ENCODE data around the gene CYP2W1. TPM values are rescaled to one million over a fixed set of nuclear protein-coding genes. Genes with fewer than 3 reads are reported as not detected.

Gene CYP2W1
- total RNA-seq, 1 experiment from 2014 or later: not detected

DNA sequence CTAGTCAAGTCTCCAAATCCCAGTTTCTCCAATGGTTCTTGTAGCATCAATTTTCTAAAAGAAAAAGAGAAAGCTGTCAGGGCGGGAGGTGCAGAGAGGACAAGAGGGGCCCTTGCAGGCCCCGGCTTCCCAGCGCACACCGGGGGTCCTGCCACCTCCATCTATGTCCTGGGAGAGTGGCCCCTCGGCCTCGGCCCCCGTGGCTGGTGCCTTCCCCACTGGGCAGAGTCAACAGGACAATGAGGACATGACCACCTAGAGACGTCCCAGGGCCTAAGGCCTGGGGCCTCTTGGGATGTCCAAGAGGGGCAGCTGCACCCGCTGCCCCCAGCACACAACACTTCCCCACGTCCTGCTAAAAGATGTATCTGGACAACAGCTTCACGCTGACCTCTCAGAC is 13.6 kb upstream of the CYP2W1 start (continued):
- TF ChIP-seq RAD21 (IDR thresholded peaks at IDR 0.05; ENCODE audit: low read depth): no peak
- TF ChIP-seq, protein P1, sequence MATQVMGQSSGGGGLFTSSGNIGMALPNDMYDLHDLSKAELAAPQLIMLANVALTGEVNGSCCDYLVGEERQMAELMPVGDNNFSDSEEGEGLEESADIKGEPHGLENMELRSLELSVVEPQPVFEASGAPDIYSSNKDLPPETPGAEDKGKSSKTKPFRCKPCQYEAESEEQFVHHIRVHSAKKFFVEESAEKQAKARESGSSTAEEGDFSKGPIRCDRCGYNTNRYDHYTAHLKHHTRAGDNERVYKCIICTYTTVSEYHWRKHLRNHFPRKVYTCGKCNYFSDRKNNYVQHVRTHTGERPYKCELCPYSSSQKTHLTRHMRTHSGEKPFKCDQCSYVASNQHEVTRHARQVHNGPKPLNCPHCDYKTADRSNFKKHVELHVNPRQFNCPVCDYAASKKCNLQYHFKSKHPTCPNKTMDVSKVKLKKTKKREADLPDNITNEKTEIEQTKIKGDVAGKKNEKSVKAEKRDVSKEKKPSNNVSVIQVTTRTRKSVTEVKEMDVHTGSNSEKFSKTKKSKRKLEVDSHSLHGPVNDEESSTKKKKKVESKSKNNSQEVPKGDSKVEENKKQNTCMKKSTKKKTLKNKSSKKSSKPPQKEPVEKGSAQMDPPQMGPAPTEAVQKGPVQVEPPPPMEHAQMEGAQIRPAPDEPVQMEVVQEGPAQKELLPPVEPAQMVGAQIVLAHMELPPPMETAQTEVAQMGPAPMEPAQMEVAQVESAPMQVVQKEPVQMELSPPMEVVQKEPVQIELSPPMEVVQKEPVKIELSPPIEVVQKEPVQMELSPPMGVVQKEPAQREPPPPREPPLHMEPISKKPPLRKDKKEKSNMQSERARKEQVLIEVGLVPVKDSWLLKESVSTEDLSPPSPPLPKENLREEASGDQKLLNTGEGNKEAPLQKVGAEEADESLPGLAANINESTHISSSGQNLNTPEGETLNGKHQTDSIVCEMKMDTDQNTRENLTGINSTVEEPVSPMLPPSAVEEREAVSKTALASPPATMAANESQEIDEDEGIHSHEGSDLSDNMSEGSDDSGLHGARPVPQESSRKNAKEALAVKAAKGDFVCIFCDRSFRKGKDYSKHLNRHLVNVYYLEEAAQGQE (IDR thresholded peaks at IDR 0.05; ENCODE audit: low read depth): no peak

DNA sequence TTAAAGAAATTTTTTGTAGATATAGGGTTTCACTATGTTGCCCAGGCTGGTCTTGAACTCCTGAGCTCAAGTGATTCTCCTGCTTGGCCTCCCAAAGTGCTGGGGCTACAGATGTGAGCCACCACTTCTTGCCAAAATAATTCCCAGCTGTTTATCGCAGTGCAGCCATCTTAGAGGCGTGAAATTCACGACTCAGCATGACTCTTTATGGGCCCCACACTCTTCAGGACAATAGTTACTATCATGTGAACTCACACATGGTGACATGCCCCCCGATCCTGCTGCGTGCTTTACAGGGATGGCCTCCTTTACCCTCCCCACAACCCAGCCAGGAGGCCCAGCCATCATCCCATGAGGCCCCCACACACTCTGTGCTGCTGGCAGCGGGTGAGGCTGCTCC is 12.2 kb upstream of the CYP2W1 start:
- intact Hi-C loops (cut with micrococcal nuclease): no loop called here
- H3K9ac ChIP-seq (ENCODE audit: low read length): no peak overlapping the region
- POLR2A ChIA-PET: no interaction called here
- no peak overlapping the region for H3K4me3 ChIP-seq (replicated peaks in 1 of 2; ENCODE audit: low read depth in 1 of 2, low read length in 2 of 2)
- H3K36me3 ChIP-seq (ENCODE audit: control insufficient read depth in 1 of 2, insufficient read depth in 2 of 2, low read length in 2 of 2): peaks cover 28 to 41% of the 10 kb centered on the region in 2 experiments; a peak in 3 of 4 replicates
- H3K9me2 ChIP-seq (ENCODE audit: insufficient read depth): no peaks in the 10 kb centered on the region
- no peak for ATAC-seq
- no peaks in the 10 kb centered on the region for H3K27me3 ChIP-seq (ENCODE audit: insufficient read depth, low read length)
- CTCF ChIA-PET: no interaction called here
- peaks cover 58% of the 10 kb centered on the region for H3K79me2 ChIP-seq (ENCODE audit: insufficient read depth, low read length)
- no peak overlapping the region for H3K4me2 ChIP-seq (ENCODE audit: low read length)
- no peaks in the 10 kb centered on the region for H3K9me3 ChIP-seq (ENCODE audit: control insufficient read depth in 1 of 2, insufficient read depth in 1 of 2, low read depth in 1 of 2, low read length in 2 of 2)
- no peak overlapping the region for H3K27ac ChIP-seq (ENCODE audit: low read depth, low read length)
- H3K4me1 ChIP-seq (ENCODE audit: control insufficient read depth in 1 of 2, insufficient read depth in 2 of 2, low read length in 2 of 2): peaks cover 0 to 2% of the 10 kb centered on the region in 2 experiments; a peak in 2 of 4 replicates
- peaks cover 10% of the 10 kb centered on the region; the same call in 1 of the 2 replicates for H4K20me1 ChIP-seq (ENCODE audit: insufficient read depth)
- TF ChIP-seq POLR2AphosphoS5 (IDR thresholded peaks at IDR 0.05; ENCODE audit: low read depth, low read length) (no peak), SRF (IDR thresholded peaks at IDR 0.05; ENCODE audit: low read depth) (no peak), EZH2phosphoT487 (IDR thresholded peaks at IDR 0.05; ENCODE audit: borderline replicate concordance) (no peak), JUND (IDR thresholded peaks at IDR 0.05) (no peak), CEBPB (IDR thresholded peaks at IDR 0.05; ENCODE audit: low read depth) (no peak), ZFX (IDR thresholded peaks at IDR 0.05) (no peak)
- TF ChIP-seq, protein P2, sequence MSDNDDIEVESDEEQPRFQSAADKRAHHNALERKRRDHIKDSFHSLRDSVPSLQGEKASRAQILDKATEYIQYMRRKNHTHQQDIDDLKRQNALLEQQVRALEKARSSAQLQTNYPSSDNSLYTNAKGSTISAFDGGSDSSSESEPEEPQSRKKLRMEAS (IDR thresholded peaks at IDR 0.05): no peak
- TF ChIP-seq, protein P3, sequence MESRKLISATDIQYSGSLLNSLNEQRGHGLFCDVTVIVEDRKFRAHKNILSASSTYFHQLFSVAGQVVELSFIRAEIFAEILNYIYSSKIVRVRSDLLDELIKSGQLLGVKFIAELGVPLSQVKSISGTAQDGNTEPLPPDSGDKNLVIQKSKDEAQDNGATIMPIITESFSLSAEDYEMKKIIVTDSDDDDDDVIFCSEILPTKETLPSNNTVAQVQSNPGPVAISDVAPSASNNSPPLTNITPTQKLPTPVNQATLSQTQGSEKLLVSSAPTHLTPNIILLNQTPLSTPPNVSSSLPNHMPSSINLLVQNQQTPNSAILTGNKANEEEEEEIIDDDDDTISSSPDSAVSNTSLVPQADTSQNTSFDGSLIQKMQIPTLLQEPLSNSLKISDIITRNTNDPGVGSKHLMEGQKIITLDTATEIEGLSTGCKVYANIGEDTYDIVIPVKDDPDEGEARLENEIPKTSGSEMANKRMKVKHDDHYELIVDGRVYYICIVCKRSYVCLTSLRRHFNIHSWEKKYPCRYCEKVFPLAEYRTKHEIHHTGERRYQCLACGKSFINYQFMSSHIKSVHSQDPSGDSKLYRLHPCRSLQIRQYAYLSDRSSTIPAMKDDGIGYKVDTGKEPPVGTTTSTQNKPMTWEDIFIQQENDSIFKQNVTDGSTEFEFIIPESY (IDR thresholded peaks at IDR 0.05; ENCODE audit: extremely low read depth, insufficient replicate concordance, low read length): no peak
- TF ChIP-seq, protein P4, sequence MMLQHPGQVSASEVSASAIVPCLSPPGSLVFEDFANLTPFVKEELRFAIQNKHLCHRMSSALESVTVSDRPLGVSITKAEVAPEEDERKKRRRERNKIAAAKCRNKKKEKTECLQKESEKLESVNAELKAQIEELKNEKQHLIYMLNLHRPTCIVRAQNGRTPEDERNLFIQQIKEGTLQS (IDR thresholded peaks at IDR 0.05): no peak
- TF ChIP-seq, protein P1 (IDR thresholded peaks at IDR 0.05; ENCODE audit: low read depth): no peak
- no peak for DNase-seq (ENCODE audit: low read depth, low spot score)
- no TSS peak for BruUV-seq (replicated peaks)
- H2AFZ ChIP-seq (ENCODE audit: low read depth, low read length, poor library complexity, severe bottlenecking): no peak overlapping the region
- RAD21 ChIA-PET (ENCODE audit: low non-redundant PET in 1 of 2, low total read pairs in 2 of 2, uncharacterized antibody in 2 of 2, unreplicated experiment in 2 of 2): no interaction called here
